NB4 (cell line): ENCODE data around the gene AOC3.

Experiments used
- DNase-seq: peaks from one replicate; pipeline ENCODE4 v3.0.0; 2010; ENCODE audit warnings: low read depth
- H3K4me3 ChIP-seq: one replicate; pipeline ENCODE4 v1.5.1; 2011; ENCODE audit warnings: mild to moderate bottlenecking, low read depth, low read length, moderate library complexity
- MYC ChIP-seq: IDR thresholded peaks from 2 replicates; pipeline ENCODE4 v1.6.1; 2011; ENCODE audit warnings: low read depth, low read length
- POLR2A ChIP-seq: IDR thresholded peaks from 2 replicates; pipeline ENCODE4 v1.6.1; 2011; ENCODE audit warnings: mild to moderate bottlenecking; ENCODE audit not compliant: insufficient read length; ENCODE audit errors: extremely low read depth
- TF ChIP-seq, protein P1 (sequence below): IDR thresholded peaks from 2 replicates; pipeline ENCODE4 v1.6.1; 2011; ENCODE audit warnings: low read depth, low read length
- TF ChIP-seq, protein P2 (sequence below): IDR thresholded peaks from one replicate; pipeline ENCODE4 v1.5.1; 2012; ENCODE audit warnings: low read depth, low read length

AOC3 gene, protein sequence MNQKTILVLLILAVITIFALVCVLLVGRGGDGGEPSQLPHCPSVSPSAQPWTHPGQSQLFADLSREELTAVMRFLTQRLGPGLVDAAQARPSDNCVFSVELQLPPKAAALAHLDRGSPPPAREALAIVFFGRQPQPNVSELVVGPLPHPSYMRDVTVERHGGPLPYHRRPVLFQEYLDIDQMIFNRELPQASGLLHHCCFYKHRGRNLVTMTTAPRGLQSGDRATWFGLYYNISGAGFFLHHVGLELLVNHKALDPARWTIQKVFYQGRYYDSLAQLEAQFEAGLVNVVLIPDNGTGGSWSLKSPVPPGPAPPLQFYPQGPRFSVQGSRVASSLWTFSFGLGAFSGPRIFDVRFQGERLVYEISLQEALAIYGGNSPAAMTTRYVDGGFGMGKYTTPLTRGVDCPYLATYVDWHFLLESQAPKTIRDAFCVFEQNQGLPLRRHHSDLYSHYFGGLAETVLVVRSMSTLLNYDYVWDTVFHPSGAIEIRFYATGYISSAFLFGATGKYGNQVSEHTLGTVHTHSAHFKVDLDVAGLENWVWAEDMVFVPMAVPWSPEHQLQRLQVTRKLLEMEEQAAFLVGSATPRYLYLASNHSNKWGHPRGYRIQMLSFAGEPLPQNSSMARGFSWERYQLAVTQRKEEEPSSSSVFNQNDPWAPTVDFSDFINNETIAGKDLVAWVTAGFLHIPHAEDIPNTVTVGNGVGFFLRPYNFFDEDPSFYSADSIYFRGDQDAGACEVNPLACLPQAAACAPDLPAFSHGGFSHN

DNA sequence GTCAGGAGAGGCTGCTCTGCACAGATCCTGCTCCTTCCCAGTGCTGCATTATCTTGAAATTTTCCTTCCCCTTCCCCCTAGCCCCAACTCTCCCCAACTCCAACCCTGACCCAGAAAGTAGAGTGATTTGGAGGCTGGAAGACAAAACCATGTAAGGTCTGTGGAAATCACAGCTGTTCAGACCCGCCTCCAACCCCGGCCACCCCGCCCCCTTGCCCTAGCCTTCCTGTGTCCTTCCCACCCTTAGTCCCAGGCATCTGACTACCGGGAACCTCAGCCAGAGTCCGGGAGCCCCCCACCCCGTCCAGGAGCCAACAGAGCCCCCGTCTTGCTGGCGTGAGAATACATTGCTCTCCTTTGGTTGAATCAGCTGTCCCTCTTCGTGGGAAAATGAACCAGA, at the start of gene AOC3:
AOC3 (plus strand) TSS at position 246 of the 400 bp plus-strand sequence; CDS start at position 391, 145 bp downstream.
- DNase-seq: no peak
- H3K4me3 ChIP-seq: no peak within 1 kb of the TSS
- TF ChIP-seq, protein P1, sequence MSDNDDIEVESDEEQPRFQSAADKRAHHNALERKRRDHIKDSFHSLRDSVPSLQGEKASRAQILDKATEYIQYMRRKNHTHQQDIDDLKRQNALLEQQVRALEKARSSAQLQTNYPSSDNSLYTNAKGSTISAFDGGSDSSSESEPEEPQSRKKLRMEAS: no peak
- no peak for TF ChIP-seq MYC
- TF ChIP-seq POLR2A: no peak
- TF ChIP-seq, protein P2, sequence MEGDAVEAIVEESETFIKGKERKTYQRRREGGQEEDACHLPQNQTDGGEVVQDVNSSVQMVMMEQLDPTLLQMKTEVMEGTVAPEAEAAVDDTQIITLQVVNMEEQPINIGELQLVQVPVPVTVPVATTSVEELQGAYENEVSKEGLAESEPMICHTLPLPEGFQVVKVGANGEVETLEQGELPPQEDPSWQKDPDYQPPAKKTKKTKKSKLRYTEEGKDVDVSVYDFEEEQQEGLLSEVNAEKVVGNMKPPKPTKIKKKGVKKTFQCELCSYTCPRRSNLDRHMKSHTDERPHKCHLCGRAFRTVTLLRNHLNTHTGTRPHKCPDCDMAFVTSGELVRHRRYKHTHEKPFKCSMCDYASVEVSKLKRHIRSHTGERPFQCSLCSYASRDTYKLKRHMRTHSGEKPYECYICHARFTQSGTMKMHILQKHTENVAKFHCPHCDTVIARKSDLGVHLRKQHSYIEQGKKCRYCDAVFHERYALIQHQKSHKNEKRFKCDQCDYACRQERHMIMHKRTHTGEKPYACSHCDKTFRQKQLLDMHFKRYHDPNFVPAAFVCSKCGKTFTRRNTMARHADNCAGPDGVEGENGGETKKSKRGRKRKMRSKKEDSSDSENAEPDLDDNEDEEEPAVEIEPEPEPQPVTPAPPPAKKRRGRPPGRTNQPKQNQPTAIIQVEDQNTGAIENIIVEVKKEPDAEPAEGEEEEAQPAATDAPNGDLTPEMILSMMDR: no peak

DNA sequence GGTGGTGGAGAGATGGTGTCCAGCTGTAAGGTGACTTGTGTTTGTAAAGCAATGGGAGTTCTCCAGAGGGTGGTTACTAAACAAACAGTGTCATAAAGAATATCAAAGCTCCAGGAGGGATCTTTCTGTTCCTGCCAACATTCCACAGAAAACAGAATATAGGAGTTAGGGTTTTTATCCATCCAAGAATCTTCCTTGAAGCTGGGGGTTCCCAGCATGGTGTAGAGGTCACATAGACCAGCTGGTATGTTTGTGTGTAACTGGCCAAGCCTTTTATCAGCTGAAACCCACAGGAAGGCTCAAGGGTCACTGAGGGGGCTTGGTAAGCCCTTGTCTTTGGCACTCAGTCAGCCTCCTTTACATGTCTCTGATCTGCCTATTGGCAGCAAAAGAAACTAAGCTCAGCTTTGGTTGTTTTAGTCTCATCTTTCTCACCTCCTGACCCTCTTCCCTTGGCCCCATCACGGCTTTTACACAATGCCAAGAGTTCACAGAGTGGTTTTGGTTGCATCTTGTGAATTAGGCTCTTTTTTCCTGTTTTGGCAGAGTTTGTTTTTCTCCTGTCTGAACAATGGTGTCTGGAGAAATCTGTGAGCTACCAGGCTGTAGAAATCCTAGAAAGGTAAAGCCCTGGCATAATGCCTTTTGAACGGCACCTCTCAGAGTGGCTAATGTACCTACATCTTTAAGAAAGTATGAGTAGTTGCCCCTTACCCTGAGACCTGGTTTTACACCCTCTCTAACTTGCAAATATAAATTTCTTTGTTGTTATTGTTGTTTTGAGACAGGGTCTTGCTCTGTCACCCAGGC, 47.7 kb upstream of the AOC3 start:
- TF ChIP-seq MYC (no peak), POLR2A (no peak)
- TF ChIP-seq, protein P2: no peak
- TF ChIP-seq, protein P1: no peak
- DNase-seq: no peak
- H3K4me3 ChIP-seq: no peak overlapping the region

DNA sequence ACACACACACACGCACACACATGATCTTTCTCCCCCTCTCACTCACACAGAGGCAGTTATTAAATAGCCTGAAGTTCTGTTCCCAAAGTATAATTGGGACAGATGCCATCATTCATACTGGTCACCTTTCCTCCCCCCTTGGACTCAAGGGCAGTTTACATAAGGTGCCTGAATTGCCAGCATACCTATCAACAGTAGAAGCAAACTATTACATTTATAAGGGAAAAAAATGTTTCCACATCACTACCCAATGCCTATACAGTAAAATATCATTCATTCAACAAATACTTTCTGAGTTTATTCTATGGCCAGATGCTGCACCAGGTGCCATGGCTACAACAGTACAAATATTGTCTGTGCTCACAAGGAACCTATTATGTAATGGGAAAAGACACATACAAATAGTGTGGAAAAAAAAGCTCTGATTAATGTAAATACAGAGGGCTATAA, 46.1 kb upstream of the AOC3 start:
- DNase-seq: no peak
- no peak overlapping the region for H3K4me3 ChIP-seq
- TF ChIP-seq MYC: no peak
- TF ChIP-seq, protein P2: no peak

DNA sequence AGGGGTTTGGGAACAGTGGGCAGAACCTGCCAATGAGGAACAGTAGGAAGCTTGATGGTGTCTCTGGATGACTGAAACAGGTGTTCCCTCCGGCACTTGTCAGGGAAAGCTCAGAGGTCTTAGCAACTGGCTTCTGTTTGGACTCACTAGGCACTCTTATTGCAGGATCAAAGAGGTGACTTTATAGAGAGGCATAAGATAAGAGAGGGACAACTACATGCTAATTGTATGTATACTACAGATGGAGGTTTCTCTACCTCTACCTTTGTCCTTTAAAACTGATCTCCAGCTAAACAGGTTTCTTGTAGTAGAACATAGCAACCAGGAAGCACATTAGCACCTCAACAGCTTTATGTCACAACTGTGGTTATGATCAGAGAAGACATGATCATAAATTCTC, 44.8 kb upstream of the AOC3 start:
- no peak overlapping the region for H3K4me3 ChIP-seq
- no peak for TF ChIP-seq MYC
- no peak for DNase-seq

DNA sequence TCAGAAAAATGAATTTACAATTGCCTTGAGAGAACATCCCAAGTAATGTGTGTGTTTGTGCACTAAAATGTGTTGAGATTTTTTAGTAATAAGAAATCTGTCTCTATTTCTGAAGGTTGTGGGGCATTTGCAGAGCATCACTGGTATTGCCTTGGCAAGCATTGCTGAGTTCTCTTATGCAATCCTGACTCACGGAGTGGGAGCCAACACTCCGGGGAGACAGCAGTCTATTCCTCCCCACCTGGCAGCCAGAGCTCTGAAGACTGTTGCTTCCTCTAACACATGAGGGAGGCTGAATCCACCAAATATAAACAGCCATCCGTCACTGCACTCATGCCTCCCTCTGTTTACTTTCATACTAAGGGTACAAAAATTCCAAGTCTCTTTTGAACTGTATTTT, 41.7 kb upstream of the AOC3 start:
- no peak overlapping the region for H3K4me3 ChIP-seq
- TF ChIP-seq POLR2A: no peak
- TF ChIP-seq, protein P1: no peak
- TF ChIP-seq, protein P2: no peak
- TF ChIP-seq MYC: no peak
- DNase-seq: peak; percentile 34
